CD4-positive, alpha-beta T cell treated with Interleukin-10 for 1 hour (primary cell): ENCODE results near the gene ADARB2.

Source experiments
- DNase-seq: peaks from one replicate; pipeline ENCODE4 v3.0.0-alpha.2; 2020

ADARB2 gene

DNA sequence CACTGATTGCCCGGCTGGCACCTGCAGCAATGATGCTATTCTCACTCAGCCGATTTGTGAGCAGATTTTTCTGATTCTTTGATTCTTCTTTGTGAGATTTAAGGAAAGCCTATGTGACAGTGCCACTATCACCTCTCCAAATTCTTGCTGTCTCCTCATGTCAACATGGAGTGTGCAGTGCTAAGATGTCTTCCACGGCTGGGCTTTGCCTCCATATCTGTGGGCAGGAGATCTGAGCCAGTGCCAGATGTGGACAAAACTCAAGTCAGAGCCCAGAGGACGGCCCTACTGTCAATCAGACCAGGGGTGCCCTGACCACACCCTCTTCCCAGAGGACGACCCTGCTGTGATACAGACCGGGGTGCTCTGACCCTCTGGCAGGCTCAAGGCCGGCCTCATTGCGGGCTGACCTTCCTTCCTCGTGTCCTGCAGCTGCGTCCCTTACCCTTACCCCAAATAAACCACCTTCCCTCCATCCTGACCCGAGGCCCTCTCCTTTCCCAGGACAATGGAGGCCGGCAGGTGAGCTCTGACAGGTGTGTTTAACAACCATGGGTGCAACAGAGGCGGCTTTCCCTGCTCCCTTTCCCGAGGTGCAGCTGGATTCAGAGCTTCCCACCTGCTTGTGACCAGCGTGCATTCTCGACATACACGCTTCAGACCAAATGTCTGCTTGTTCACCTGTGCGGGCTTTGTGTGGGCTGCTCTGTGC is 221.4 kb downstream of the ADARB2 start:
- no peak for DNase-seq

DNA sequence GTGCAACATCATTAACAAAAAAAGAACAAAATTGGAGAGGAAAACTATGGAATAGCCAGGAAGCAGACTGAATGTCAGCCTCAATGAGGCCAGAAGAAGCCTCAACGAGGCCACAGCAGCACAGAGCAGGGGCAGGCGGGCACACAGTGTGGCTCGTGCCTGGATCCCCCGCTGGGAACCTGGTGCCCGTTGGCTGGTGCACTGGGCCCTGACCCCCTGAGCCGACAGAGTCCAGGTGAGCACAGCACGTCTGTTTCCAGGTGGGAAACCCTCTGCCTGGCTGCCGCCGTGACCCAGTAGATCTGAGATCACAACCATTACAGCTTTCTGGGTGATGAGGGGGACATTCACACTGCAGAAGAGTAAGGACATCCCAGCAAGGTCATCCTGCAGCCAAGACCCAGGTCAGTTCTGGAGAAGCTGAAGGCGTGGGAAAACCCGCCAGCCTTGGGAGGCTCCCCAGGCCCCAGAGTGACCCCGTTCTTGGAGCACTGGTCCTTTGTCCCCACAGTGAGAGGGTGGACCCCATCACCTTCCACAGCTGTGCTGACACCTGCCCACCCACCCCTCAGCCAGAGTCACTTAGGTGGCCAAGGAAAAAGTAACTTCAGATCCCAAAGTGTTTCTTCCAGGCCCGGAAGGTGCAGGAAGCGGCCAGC is 222.1 kb downstream of the ADARB2 start:
- no peak for DNase-seq

DNA sequence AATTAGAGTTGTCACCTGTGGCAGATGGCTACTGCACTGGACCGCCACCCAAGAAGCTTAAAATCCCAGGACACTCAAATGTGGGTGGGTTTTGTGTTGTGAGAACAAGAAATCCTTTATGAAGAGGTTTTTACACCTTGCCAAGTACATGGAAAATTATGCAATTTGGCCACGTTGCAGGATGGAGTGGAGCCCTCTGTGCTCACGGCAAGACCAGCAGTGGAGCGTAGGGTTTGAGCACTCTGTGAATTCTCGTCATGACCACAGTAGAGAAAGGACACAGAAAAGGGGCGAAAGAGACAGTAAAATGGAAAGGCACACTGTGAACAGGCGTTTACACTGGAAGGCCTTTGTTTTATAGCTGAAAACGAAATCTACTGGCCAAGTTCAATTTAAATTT is 222.6 kb downstream of the ADARB2 start:
- no peak for DNase-seq

DNA sequence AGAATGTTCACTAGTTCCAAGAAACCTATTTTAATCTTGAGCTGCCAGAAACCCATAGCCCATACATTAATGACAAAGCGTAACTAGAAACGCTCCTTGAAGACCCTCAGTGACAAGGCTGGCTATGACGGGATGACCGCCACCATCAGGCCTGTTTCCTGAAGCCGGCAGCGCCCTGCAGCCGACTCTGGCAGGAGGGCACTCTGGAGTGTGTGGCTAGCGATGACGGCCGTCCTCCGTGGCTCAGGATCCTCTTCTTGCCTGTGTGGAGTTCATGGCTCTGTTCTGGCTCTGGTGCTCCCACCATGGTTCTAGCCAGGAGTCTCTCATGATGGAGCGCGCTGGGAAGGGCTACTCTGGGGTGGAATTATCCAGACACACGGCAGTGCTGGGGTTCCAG is 224.1 kb downstream of the ADARB2 start:
- DNase-seq: no peak

DNA sequence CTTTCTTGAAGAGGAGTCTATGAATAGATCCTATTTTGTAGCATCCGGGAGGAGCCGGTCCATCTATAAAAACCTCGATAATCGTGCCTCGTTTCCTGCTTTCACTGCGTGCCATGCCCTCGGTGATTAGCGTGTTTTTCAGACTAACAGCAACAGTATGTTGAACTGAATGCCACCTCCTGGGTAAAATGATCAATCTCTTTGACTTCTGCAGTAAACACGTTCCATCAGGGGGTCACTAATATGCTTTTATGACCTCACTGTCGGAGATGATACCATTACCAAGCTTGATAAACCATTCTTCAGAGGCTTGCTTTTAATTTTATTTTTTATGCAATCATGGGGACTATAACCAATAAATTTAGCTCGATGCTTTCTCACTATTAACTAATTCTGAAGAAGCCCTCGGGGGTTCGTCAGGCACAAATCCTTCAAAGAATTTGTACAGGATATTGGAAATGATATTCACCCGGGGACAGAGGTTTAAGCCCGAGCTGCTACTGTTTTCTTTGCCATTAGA is 228.3 kb downstream of the ADARB2 start:
- no peak for DNase-seq

DNA sequence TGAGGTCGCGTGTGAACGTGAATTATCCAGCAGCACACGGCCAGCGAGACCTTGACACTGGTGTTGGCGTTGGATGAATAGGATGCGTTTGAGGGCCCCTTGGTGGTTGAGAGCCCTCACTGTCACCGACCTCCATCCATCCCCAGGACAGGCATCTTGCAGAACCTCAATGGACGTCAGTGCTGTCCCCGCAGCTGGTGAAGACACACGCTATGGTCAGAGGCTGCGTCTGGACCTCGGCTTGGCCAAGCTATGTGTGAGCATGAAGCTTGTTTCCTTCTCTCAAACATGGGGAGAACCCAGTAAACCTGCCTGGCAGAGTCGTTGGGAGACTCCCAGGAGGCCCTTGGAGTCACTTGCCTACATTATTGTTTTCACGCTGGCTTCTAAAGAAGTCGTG is 229.2 kb downstream of the ADARB2 start:
- no peak for DNase-seq

DNA sequence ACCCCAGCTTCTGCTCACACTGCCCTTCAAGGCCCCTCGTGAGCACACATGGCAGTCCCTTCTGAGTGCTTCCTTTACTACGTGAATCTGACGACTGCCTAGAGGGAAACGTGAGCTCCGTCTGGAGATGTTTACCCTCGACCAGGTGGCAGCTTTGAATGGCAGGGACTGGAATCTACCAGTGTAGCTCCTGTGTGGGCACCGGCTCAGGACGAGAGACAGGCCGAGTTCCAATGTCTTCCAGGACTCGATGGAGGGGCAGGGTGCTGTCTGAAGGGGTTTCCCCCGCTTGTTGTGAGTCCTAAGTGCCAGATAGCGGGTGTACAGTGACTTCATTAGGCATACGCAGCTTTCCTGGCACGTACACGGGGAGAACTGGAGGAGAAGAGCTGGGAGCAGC is 229.9 kb downstream of the ADARB2 start:
- DNase-seq: no peak

DNA sequence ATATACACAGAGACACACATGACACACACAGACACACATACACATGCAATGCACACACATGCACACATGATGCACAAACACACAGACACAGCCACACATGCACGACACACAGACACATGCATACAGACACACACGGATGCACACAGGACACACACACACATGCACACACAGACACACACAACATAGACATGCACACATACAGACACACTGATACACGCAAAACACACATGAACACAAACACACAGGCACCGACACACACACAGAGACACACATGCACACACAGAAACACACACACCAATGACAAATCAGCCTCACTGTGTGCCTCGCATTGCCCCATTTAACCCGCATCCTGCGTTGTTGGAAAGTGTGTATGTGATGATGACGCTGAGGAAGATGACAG is 232.4 kb downstream of the ADARB2 start:
- DNase-seq: no peak

DNA sequence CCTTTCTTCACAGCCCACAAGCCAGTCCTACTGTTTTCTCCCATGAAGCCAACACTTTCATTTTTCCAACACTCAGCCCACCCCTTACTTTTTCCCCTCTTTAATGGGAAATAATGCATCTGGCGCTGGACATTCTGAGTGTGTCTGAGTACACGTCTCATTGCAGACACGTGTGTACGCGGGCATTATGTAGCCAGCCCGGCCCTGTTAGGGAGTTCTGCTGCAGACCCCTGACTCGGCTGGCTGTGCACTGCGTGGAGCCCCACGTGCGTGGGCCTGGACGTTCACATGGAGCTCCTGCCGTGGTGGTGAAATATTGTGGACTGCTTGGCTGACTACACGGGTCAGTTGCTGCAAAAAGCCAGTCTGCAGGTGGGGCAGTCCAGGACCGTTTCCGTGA is 233.0 kb downstream of the ADARB2 start:
- no peak for DNase-seq

DNA sequence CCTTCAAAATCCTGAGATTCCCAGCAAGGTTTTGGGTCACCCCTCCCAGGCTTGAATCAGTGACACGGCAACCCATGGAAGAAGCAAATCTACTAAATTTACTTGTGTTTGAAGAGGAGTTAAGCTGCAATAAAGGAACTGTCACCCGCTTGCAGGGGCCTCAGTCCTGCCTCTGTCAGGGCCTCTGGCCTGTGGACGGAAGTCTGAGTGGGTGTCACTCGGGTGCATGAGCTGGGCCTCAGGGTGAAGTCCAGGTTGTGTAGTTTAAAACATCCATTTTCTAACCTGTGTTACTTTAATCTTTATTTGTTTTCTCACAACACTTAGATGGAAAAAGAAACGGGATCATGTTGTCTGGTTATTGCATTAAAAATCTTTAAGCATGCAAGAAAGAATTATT is 234.9 kb downstream of the ADARB2 start:
- no peak for DNase-seq

DNA sequence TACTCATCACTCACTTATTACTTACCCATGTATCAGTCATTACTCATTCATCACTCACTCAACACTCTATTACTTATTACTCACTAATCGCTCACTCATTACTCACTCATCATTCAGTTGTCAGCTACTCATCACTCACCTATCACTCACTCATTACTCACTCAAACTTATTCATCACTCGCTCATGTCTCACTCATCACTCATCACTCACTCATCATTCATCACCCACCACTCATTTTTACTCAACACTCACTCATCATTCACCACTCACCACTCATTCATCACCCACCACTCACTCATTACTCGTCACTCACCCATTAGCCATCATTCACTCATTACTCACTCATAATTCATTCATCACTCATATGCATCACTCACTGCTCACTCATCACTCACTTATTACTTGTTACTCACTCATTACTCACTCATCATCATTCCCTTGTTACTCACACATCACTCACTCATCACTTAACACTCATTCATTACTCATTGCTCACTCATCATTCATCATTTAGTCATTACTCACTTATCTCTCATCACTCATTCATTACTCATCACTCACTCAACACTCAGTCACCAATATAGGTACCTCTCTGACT is 237.9 kb downstream of the ADARB2 start:
- no peak for DNase-seq

DNA sequence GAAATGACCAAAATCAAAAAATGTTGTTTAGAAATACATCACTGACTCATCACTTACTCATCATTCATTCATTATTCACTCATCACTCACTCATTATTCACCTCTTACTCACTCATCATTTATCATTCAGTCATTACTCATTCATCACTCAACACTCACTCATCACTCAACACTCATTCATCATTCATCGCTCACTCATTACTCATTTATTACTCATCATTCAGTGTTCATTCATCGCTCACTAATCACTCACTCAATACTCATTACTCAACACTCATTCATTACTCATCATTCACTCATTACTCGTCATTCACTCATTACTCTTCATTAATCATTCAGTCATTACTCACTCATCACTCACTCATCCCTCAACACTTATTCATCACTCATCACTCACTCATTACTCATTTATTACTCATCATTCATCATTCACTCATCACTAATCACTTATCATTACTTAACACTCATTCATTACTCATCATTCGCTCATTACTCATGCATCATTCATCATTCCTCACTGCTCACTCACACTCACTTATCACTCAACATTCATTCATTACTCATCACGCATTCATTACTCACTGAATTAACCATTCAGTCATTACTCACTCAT is 238.5 kb downstream of the ADARB2 start:
- DNase-seq: no peak

DNA sequence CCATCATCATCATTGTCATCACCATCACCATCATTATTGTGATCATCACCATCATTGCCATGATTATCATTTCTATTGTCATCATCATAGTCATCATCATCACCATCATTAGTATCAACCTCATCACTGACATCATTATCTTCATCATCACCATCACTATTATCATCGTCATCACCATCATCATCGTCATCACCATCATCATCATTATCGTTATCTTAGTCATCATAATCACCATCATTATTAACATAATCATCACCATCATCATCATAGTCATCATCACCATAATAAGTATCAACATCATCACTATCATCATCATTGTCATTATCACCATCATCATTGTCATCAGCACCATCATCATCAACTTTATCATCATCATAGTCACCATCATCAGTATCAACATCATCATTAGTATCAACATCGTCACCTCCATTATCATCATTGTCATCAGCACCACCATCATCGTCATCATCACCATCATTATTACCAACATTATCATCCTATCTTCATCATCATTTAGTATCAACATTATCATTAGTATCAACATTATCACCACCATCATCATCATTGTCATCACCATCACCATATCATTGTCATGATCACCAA is 241.3 kb downstream of the ADARB2 start:
- no peak for DNase-seq

DNA sequence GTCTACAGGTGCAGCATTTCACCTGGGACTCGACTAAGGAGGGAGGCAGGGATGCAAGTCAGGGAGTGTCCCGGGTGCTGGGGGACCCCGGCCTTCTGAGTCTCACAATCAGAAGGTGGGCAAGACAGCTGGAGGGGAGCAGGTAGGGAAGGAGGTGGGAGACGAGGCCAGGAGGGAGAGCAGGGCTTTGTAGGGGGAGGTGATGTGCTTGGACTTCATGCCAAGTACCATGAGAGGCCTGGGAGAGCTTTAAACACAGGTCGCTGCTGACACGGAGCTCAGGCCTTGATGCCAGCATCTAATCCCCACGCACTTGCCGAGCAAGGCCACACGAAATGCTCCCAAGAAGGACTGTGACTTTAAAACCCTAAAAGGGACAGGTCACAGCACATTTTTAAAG is 244.7 kb downstream of the ADARB2 start:
- no peak for DNase-seq

DNA sequence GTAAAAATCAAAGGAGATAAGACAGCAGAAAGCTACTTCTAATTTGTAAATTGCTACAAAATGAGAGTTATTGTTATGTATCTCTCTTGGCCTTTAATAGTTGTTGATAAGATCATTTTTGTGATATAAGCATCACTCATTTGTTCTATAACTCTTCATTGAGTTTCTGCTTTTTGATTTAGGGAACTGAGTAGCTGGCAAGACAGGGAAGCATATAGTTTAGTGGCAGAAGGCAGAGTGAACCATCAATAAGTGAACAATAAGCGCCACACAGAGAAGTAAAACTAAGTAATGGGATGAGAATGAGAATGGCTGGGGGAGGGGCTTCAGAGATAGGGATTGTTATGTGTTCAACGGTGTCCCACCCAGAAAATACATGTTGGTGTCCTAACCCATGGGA is 245.4 kb downstream of the ADARB2 start:
- no peak for DNase-seq

DNA sequence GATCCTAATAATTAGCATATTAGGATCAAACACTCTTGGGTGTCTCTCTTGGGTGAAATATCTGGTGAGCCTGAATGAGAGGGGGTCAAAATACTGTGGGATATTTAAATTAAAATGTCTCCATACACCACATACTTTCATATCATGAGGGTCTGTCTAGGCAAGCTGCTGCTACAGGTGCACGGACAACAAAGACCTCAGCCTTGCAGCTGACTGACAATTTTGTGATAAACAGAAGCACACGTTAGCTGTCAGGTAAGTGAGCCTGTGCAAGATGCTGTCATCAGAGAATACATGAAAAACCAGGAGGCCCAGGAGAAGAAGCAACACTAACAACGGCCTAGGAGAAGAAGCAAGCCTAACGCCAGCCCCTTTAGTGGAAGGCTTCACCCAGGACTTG is 247.5 kb downstream of the ADARB2 start:
- no peak for DNase-seq

DNA sequence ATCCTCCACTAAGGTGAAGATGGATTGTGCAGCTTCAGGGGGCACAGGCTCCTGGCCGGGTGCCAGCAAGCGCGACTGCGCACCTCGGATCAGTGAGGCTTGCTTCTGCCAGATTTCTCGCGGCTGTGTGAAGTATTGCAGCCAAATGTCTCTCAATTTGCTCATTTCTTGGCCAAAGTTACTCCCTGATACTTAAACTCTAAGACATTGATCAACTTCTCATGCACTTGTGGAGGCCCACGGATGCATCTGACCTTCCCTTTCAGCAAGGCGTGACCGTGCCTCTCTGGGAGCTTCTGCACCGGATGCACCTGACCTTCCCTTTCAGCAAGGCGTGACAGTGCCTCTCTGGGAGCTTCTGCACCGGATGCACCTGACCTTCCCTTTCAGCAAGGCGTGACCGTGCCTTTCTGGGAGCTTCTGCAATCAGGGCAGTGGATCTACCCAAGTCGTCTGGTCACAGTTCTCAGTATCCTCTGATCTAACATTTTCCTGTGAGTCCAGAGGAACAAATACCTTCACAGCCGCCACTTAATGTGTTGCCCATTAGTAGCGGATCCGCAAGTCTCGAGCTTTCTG is 248.3 kb downstream of the ADARB2 start:
- no peak for DNase-seq

DNA sequence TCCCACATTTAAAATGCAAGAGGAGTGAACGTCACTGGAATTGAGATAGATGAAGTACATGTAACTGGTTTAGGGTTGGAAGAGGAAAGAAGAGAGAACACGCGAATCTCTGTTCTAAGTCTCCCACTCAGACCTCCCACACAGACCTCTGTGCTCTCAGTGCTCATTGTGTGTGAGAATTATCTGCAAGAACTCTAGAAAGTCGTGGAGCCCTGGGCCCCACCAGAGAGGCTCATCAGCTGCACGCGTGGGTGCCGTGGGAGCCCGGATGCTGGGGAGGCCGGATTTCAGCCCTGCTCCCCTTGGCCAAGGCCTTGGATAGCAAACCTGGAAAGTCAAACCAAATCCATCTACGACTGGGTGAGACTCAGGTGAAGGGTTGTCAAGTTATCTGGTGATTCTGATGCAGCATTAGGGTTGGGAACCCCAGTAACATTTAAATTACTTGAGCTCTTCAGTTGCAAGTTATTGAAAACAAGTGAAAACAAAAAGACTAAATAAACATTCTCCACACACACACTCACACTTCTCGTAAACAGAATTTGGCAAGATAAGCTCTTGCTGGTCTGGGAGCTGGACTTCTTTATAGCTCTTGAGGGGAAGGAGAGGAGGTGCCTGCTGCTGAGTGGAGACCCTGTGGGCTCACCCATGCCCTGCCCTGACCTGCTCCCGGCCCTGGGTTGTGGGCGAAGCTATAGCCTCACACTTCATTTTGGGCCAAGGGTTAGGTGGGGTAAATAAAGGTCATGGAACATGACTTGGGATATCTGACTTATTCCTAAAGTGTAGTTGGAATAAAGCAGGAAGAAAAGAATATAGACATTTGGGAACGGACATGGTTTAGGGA is 250.3 kb downstream of the ADARB2 start:
- no peak for DNase-seq

DNA sequence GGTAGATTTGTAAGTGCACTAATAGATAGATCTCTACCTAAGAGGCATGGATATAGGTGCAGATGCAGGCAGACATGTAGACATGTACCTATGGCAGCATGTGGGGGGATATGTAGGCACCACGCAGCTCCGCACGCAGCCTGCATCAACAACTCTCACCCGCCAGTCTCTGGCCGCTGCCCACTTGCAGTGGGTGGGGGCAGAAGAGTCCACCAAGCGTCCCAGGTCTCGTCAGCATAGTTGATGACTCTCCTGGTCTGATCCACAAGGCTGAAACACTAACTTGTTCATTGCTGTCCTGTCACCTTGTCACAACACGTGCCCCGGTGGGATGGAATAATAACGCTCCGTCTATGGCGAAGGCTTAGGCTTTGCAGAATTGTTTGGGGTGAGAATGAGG is 252.0 kb downstream of the ADARB2 start:
- DNase-seq: no peak

DNA sequence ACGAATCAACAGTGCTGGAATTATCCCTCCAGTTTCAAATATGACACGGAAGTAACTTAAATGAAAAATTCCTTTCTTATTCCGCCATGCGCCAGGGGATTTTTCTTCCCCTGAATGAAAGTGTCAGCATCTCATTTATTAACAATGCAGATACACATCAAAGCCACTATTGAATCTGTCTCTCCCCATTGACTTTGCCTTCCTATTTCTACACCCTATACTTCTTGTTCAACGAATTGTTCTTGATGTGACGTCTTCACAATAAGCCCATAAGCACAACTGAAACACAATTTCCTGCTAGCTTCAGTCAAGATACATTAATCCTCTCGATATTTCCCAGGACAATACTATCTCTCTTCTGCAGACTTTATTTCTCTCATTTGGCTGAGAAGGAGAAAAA is 253.5 kb downstream of the ADARB2 start:
- DNase-seq: no peak

DNA sequence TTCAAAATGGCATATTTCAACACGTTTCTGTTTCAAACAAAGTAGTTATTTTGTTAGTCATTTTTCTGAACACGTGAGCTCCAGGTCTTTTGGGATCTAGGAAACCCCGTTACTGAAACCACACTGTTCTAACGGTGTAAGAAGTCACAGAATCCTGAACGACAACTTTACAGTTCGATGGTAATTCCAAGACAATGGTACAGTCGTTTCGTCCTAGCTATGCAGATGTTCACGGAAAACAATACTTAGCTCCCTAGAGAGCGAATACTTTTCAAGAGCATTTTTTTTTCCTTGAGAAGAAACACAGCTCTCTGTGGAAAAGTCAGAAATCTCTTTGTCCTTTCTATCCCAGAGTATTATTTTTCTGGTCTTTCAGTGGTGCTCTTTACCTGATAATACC is 254.1 kb downstream of the ADARB2 start:
- DNase-seq: no peak

DNA sequence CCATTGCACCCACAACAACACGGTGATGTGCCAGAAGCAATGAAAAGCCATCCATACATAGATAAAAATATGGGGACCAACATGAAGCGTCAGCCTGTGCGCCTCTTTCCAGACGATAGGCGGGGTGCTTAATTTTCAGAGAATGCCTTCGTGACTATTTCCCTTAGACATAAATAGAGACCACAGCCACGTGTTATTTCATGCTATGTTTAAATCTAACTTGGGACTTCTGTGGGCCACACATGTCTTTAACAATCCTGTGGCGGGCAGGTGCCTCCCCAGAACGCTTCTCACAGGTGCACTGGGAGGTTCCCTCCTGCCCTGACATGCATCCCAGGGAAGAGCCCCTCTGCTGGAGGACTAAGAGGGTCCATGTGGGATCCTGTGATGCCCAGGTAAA is 259.7 kb downstream of the ADARB2 start:
- no peak for DNase-seq
